Fibroblast of pulmonary artery (primary cell): ENCODE measurements around the gene NR1D2.
A peak's percentile ranks its signal among the peaks of the same experiment; 100 is the strongest.

Source experiments
- DNase-seq: peaks from one replicate; pipeline ENCODE4 v3.0.0-alpha.2; 2010; ENCODE audit warnings: low read depth
- H3K4me3 ChIP-seq: replicated peaks from 2 replicates; pipeline ENCODE4 v1.5.1; 2011; ENCODE audit warnings: low read depth, mild to moderate bottlenecking, control low read depth, low read length, moderate library complexity
- CTCF ChIP-seq: IDR thresholded peaks from 2 replicates; pipeline ENCODE4 v1.5.1; 2011; ENCODE audit warnings: mild to moderate bottlenecking, control low read depth, low read length, inconsistent platforms; ENCODE audit errors: missing control alignments

Gene NR1D2

GRCh38 chr3:23944007-23944783, 891 bp upstream of the NR1D2 start:
- DNase-seq, result no peak
- TF ChIP-seq CTCF, result no peak
- H3K4me3 ChIP-seq, result peak overlapping the region; percentile 75

- peak overlapping the region; percentile 75 for H3K4me3 ChIP-seq
- no peak for TF ChIP-seq CTCF
- no peak for DNase-seq
These were observed 502 bp downstream of the NR1D2 start for GRCh38 chr3:23945663-23945912.

- DNase-seq, result peak; percentile 96
- peak overlapping the region; percentile 71 for H3K4me3 ChIP-seq
- no peak for TF ChIP-seq CTCF
These were observed 1.0 kb downstream of the NR1D2 start for GRCh38 chr3:23945913-23946687.

GRCh38 chr3:23948761-23949160, 3.7 kb downstream of the NR1D2 start:
- TF ChIP-seq CTCF, result no peak
- no peak for DNase-seq
- no peak overlapping the region for H3K4me3 ChIP-seq

- H3K4me3 ChIP-seq, result no peak overlapping the region
- no peak for TF ChIP-seq CTCF
- DNase-seq, result no peak
These were observed 4.7 kb downstream of the NR1D2 start for GRCh38 chr3:23949784-23950183.

- TF ChIP-seq CTCF, result no peak
- DNase-seq, result no peak
- H3K4me3 ChIP-seq, result no peak overlapping the region
These were observed 5.2 kb downstream of the NR1D2 start for GRCh38 chr3:23950293-23950692.

GRCh38 chr3:23952646-23953045, 7.6 kb downstream of the NR1D2 start:
- no peak for DNase-seq
- TF ChIP-seq CTCF, result no peak

More at GRCh38 chr3:23952646-23953045, 7.6 kb downstream of the NR1D2 start:
- H3K4me3 ChIP-seq, result no peak overlapping the region
